VCaP (cell line): ENCODE results near the gene RSRC2.
"Not testable (repeated sequence)": the region's sequence is repeated elsewhere in the genome, so short reads cannot be mapped to it uniquely, and the experiment has no call there.

Source experiments
- H3K27ac ChIP-seq: fragments of 450-650 bp; 2 replicates; pipeline ENCODE4 v1.5.1; 2017
- CTCF ChIP-seq: fragments of 450-650 bp; conservative IDR thresholded peaks from 2 replicates; pipeline ENCODE4 v1.5.1; 2017; ENCODE audit warnings: mild to moderate bottlenecking, moderate library complexity

Gene RSRC2

DNA sequence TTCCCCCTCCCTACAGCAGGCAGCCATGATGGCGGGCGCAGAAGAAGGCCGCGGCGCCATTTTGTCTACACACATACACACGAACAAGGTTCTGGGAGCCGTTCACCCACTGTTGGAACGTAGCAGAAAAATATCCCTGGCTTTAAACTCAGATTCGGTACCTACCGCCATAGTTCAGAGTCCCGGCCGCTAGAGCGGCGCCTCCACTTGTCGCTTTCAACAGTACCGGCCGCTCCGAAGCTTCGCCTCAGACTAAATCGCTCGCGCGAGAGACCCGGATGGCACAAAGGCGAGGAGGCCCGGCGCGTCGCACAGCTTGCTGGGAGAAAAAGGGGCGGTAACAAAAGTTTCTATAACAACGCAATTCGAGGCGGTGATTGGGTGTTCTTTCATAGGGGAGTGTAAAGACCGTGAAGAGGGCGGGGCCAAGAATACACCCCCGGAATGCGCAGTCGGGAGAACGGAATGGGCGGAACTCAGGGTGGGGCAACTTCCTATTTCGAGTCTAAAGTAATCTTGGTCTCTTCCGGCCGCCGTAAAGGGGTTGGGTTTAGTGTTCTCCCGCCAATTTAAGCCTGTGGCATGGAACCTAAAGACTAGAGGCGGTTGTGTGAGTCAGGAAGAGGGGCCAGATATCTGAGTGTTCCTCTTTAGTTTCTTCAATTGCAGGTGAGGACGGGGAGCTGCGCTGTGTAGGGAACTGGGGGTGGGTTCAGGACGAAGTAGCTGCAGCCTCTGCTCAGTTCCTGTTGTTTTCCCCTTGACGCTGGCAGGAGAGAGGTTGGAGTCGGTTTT is at the start of gene RSRC2, which contains the start of gene KNTC1:
RSRC2 (minus strand) TSS at position 254 of the 795 bp plus-strand sequence; CDS start at position 171, 83 bp downstream.
KNTC1 (plus strand) TSS at position 567 of the 795 bp plus-strand sequence. CDS start 2,815 bp downstream, outside the sequence.
- peak within 1 kb of the TSS; percentile 99 for H3K27ac ChIP-seq
- TF ChIP-seq CTCF, result no peak

GRCh38 chr12:122571821-122572220 is 45.1 kb upstream of the RSRC2 start:
- no peak for TF ChIP-seq CTCF
- no peak overlapping the region for H3K27ac ChIP-seq

DNA sequence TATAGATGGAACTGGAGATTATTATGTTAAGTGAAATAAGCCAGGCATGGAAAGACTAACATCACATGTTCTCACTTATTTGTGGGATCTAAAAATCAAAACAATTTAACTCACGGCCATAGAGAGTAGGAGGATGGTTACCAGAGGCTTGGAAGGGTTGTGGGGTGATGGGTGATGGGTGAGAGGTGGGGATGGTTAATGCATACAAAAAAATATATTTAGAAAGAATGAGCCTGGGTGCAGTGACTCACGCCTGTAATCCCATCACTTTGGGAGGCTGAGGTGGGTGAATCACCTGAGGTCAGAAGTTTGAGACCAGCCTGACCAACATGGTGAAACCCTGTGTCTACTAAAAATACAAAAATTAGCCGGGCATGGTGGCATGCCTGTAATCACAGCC is 43.3 kb upstream of the RSRC2 start:
- not testable (repeated sequence) for H3K27ac ChIP-seq

DNA sequence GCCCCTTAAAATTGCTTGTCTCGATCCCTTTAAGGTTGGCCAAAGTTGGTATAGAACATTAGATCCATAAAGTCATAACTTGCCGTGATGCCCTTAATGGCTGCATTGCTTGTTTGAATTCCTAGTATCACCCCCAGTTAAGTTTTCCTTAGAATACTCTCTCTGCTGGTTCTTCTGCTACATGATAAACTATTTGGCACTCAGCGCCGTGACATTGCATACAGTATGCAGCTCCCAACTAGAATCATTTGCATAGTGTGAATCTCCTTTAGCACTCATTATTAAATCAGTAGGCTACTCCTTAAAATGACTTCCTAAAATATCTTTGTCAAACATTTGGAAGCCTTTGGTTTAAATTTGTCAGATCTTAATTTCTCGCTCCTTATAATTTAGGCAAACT is 42.6 kb upstream of the RSRC2 start:
- H3K27ac ChIP-seq, result no peak overlapping the region
- no peak for TF ChIP-seq CTCF

GRCh38 chr12:122566816-122567215 is 40.1 kb upstream of the RSRC2 start:
- H3K27ac ChIP-seq, result not testable (repeated sequence)

DNA sequence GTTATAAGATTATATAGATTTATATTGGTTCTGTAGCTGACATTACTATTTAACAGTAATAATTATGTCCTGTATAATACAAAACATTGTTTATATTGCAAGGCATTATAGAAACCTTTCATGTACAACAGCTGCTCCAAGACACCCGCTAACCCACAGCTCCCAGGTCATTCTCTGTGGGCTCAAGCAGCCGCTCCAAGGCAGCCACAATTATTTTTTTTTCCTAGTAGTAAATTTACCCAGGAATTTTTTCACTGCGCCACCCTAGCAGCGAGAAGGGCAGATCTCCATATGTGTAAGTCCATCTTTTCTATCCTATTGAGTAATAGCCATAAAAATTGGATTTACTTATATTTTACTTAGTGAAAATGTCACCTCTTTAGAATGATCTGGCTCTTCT is 36.6 kb upstream of the RSRC2 start:
- TF ChIP-seq CTCF, result no peak
- H3K27ac ChIP-seq, result no peak overlapping the region

DNA sequence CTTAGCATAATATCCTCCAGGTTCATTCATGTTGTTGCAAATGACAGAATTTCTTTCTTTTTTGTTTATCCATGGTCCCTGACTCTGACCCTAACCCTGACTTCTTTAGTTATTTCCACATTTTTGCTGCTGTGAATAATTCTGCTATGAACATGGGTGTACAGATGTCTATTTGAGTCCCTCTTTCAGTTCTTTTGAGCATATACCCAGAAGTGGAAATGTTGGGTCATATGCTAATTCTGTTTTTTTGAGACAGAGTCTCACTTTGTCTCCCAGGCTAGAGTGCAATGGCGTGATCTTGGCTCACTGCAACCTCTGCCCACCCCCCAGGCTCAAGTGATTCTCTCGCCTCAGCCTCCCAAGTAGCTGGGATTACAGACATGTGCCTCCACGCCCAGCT is 33.4 kb upstream of the RSRC2 start:
- no peak overlapping the region for H3K27ac ChIP-seq
- no peak for TF ChIP-seq CTCF

GRCh38 chr12:122558745-122559641 is 32.3 kb upstream of the RSRC2 start:
- no peak overlapping the region for H3K27ac ChIP-seq
- TF ChIP-seq CTCF, result no peak
